IMR-90 (cell line): ENCODE data around the gene EXOC6B.

Experiments used
- CTCF ChIP-seq: conservative IDR thresholded peaks from 2 replicates; pipeline ENCODE4 v1.5.1; 2012; ENCODE audit warnings: mild to moderate bottlenecking, low read depth, low read length, improper control_type of control experiment
- FOS ChIP-seq: fragments of 150-350 bp; IDR thresholded peaks from 2 replicates; pipeline ENCODE4 v1.6.1; 2016; ENCODE audit warnings: low read depth, low read length
- POLR2A ChIP-seq: IDR thresholded peaks from 2 replicates; pipeline ENCODE4 v1.6.1; 2012; ENCODE audit warnings: mild to moderate bottlenecking, low read depth, low read length

GRCh38 chr2:72685638-72686213, 140.1 kb downstream of the EXOC6B start:
- TF ChIP-seq POLR2A: no peak
- no peak for TF ChIP-seq CTCF
- TF ChIP-seq FOS: no peak
